Osteocyte (in vitro differentiated cells): ENCODE measurements around the gene SEMA3C. TPM values are rescaled to one million over a fixed set of nuclear protein-coding genes. Genes with fewer than 3 reads are reported as not detected.

Experiments
- DNase-seq: peaks from one replicate; pipeline ENCODE4 v3.0.0; 2021; ENCODE audit warnings: mixed read lengths; ENCODE audit not compliant: unreplicated experiment; ENCODE audit errors: extremely low spot score
- H3K27ac Mint-ChIP-seq: one replicate; pipeline ENCODE4 v1.8.0; 2021; ENCODE audit warnings: mild to moderate bottlenecking, mixed read lengths; ENCODE audit not compliant: unreplicated experiment
- H3K27me3 Mint-ChIP-seq: one replicate; pipeline ENCODE4 v1.8.0; 2021; ENCODE audit warnings: mixed read lengths; ENCODE audit not compliant: unreplicated experiment
- H3K36me3 Mint-ChIP-seq: one replicate; pipeline ENCODE4 v1.8.0; 2021; ENCODE audit warnings: mixed read lengths; ENCODE audit not compliant: unreplicated experiment
- H3K4me1 Mint-ChIP-seq: one replicate; pipeline ENCODE4 v1.8.0; 2021; ENCODE audit warnings: mixed read lengths; ENCODE audit not compliant: unreplicated experiment
- H3K4me3 Mint-ChIP-seq: one replicate; pipeline ENCODE4 v1.8.0; 2021; ENCODE audit warnings: mild to moderate bottlenecking, moderate library complexity, mixed read lengths; ENCODE audit not compliant: unreplicated experiment
- H3K9me3 Mint-ChIP-seq: one replicate; pipeline ENCODE4 v1.8.0; 2021; ENCODE audit warnings: mixed read lengths; ENCODE audit not compliant: unreplicated experiment
- CTCF ChIP-seq: fragments of 200-600 bp; sonication (generic); IDR thresholded peaks from 2 replicates; pipeline ENCODE4 v1.5.0; 2021; ENCODE audit warnings: antibody characterized with exemption, mild to moderate bottlenecking, moderate library complexity
- total RNA-seq: library from RNA; stranded (reverse); gene quantifications from 2 replicates; pipeline ENCODE4 v1.2.1, GENCODE V29; 2021

The SEMA3C gene
- total RNA-seq, 1 donor from 2014 or later: 74.1 TPM

- Mint-ChIP-seq H3K27me3 (no peaks in the 10 kb centered on the region), H3K9me3 (no peaks in the 10 kb centered on the region), H3K36me3 (peaks cover 5% of the 10 kb centered on the region), H3K27ac (no peak overlapping the region), H3K4me1 (peaks cover 21% of the 10 kb centered on the region), H3K4me3 (no peak overlapping the region)
- no peak for DNase-seq
- no peak for TF ChIP-seq CTCF
These were observed 97.0 kb downstream of the SEMA3C start for GRCh38 chr7:80821771-80822319.

GRCh38 chr7:80819503-80819902, 99.3 kb downstream of the SEMA3C start:
- Mint-ChIP-seq H3K4me3 (no peak overlapping the region), H3K4me1 (peaks cover 3% of the 10 kb centered on the region), H3K36me3 (peaks cover 18% of the 10 kb centered on the region), H3K27me3 (no peaks in the 10 kb centered on the region), H3K27ac (no peak overlapping the region), H3K9me3 (peaks cover 2% of the 10 kb centered on the region)
- no peak for DNase-seq
- no peak for TF ChIP-seq CTCF

GRCh38 chr7:80818181-80818580, 100.7 kb downstream of the SEMA3C start:
- Mint-ChIP-seq H3K4me3 (no peak overlapping the region), H3K27me3 (no peaks in the 10 kb centered on the region), H3K36me3 (peaks cover 21% of the 10 kb centered on the region), H3K9me3 (peaks cover 5% of the 10 kb centered on the region), H3K4me1 (peaks cover 3% of the 10 kb centered on the region), H3K27ac (no peak overlapping the region)
- no peak for DNase-seq
- no peak for TF ChIP-seq CTCF

- no peak for TF ChIP-seq CTCF
- Mint-ChIP-seq H3K9me3 (peaks cover 5% of the 10 kb centered on the region), H3K36me3 (peaks cover 20% of the 10 kb centered on the region), H3K4me3 (no peak overlapping the region), H3K27me3 (no peaks in the 10 kb centered on the region), H3K27ac (no peak overlapping the region), H3K4me1 (peaks cover 2% of the 10 kb centered on the region)
- no peak for DNase-seq
These were observed 102.0 kb downstream of the SEMA3C start for GRCh38 chr7:80816806-80817205.

GRCh38 chr7:80815733-80816132, 103.1 kb downstream of the SEMA3C start:
- no peak for TF ChIP-seq CTCF
- peaks cover 20% of the 10 kb centered on the region for H3K36me3 Mint-ChIP-seq
- peaks cover 5% of the 10 kb centered on the region for H3K9me3 Mint-ChIP-seq
- no peaks in the 10 kb centered on the region for H3K4me1 Mint-ChIP-seq
- H3K27me3 Mint-ChIP-seq: no peaks in the 10 kb centered on the region
- DNase-seq: no peak
- no peak overlapping the region for H3K4me3 Mint-ChIP-seq
- no peak overlapping the region for H3K27ac Mint-ChIP-seq
